H9 (cell line): ENCODE data around the gene RITA1. TPM values are rescaled to one million over a fixed set of nuclear protein-coding genes. Genes with fewer than 3 reads are reported as not detected.

Experiments
- DNase-seq: peaks from one replicate; pipeline ENCODE4 v3.0.0-alpha.2; 2017
- H2AFZ ChIP-seq: one replicate; pipeline ENCODE4 v1.6.1; 2013; ENCODE audit warnings: mild to moderate bottlenecking, low read length, control low read depth, moderate library complexity
- H2AK5ac ChIP-seq: 2 replicates; pipeline ENCODE4 v1.6.1; 2013; ENCODE audit warnings: low read length, control low read depth, mixed read lengths; ENCODE audit not compliant: insufficient read length
- H2BK120ac ChIP-seq: one replicate; pipeline ENCODE4 v1.6.1; 2013; ENCODE audit warnings: low read depth, mild to moderate bottlenecking, low read length, control low read depth, inconsistent platforms; ENCODE audit not compliant: poor library complexity, severe bottlenecking
- H2BK12ac ChIP-seq: 2 replicates; pipeline ENCODE4 v1.6.1; 2013; ENCODE audit warnings: low read length, control low read depth, mixed read lengths, low read depth; ENCODE audit not compliant: insufficient read length
- H2BK15ac ChIP-seq: 2 replicates; pipeline ENCODE4 v1.6.1; 2013; ENCODE audit warnings: low read depth, low read length, control low read depth
- H2BK20ac ChIP-seq: one replicate; pipeline ENCODE4 v1.6.1; 2013; ENCODE audit warnings: low read depth, mild to moderate bottlenecking, low read length, control low read depth, inconsistent platforms; ENCODE audit not compliant: poor library complexity, severe bottlenecking
- H2BK5ac ChIP-seq: 2 replicates; pipeline ENCODE4 v1.6.1; 2013; ENCODE audit warnings: low read length, control low read depth, mixed read lengths; ENCODE audit not compliant: insufficient read length
- H3K14ac ChIP-seq: 2 replicates; pipeline ENCODE4 v1.6.1; 2013; ENCODE audit warnings: low read length, control low read depth; ENCODE audit not compliant: insufficient read depth
- H3K18ac ChIP-seq: 2 replicates; pipeline ENCODE4 v1.6.1; 2013; ENCODE audit warnings: low read depth, mild to moderate bottlenecking, mixed read lengths, low read length, control low read depth; ENCODE audit not compliant: insufficient read length
- H3K23ac ChIP-seq: 2 replicates; pipeline ENCODE4 v1.6.1; 2013; ENCODE audit warnings: low read length, control low read depth, mixed read lengths, low read depth; ENCODE audit not compliant: insufficient read length
- H3K23me2 ChIP-seq: 2 replicates; pipeline ENCODE4 v1.6.1; 2013; ENCODE audit warnings: low read depth, mild to moderate bottlenecking, mixed read lengths, low read length, control low read depth; ENCODE audit not compliant: insufficient read length, poor library complexity, severe bottlenecking
- H3K27ac ChIP-seq: 2 replicates; pipeline ENCODE4 v1.5.1; 2013; ENCODE audit warnings: low read length, control low read depth, mixed read lengths, low read depth; ENCODE audit not compliant: insufficient read length
- H3K27me3 ChIP-seq: 2 replicates; pipeline ENCODE4 v1.6.1; 2013; ENCODE audit warnings: low read length, control low read depth, inconsistent platforms; ENCODE audit not compliant: insufficient read depth
- H3K4ac ChIP-seq: 2 replicates; pipeline ENCODE4 v1.6.1; 2013; ENCODE audit warnings: low read depth, mild to moderate bottlenecking, control low read depth, inconsistent platforms, low read length, moderate library complexity
- H3K4me1 ChIP-seq: 2 replicates; pipeline ENCODE4 v1.6.1; 2013; ENCODE audit warnings: low read length, control low read depth, inconsistent platforms; ENCODE audit not compliant: insufficient read depth
- H3K4me2 ChIP-seq: 2 replicates; pipeline ENCODE4 v1.6.1; 2013; ENCODE audit warnings: low read length, control low read depth, mixed read lengths; ENCODE audit not compliant: insufficient read length, insufficient read depth
- H3K56ac ChIP-seq: 2 replicates; pipeline ENCODE4 v1.6.1; 2013; ENCODE audit warnings: low read depth, mild to moderate bottlenecking, mixed read lengths, low read length, control low read depth; ENCODE audit not compliant: insufficient read length
- H3K79me1 ChIP-seq: 2 replicates; pipeline ENCODE4 v1.6.1; 2013; ENCODE audit warnings: low read depth, mild to moderate bottlenecking, moderate library complexity, low read length, control low read depth, inconsistent platforms; ENCODE audit not compliant: insufficient read depth, poor library complexity, severe bottlenecking
- H3K79me2 ChIP-seq: 2 replicates; pipeline ENCODE4 v1.6.1; 2013; ENCODE audit warnings: low read length, control low read depth, inconsistent platforms; ENCODE audit not compliant: insufficient read depth
- H3K9ac ChIP-seq: 2 replicates; pipeline ENCODE4 v1.6.1; 2013; ENCODE audit warnings: low read length, control low read depth, mixed read lengths; ENCODE audit not compliant: insufficient read length; ENCODE audit errors: extremely low read depth
- H3K9me3 ChIP-seq: one replicate; pipeline ENCODE4 v1.6.1; 2013; ENCODE audit warnings: low read depth, low read length, inconsistent platforms; ENCODE audit not compliant: control insufficient read depth
- H3T11ph ChIP-seq: one replicate; pipeline ENCODE4 v1.6.1; 2013; ENCODE audit warnings: mild to moderate bottlenecking, low read length, control low read depth, inconsistent platforms
- H4K20me1 ChIP-seq: one replicate; pipeline ENCODE4 v1.6.1; 2013; ENCODE audit not compliant: control insufficient read depth, insufficient read length, insufficient read depth
- H4K5ac ChIP-seq: 2 replicates; pipeline ENCODE4 v1.6.1; 2013; ENCODE audit warnings: low read depth, mild to moderate bottlenecking, mixed read lengths, low read length, control low read depth; ENCODE audit not compliant: insufficient read length
- H4K8ac ChIP-seq: replicated peaks from 2 replicates; pipeline ENCODE4 v1.6.1; 2013; ENCODE audit warnings: low read length, control low read depth, mixed read lengths, low read depth; ENCODE audit not compliant: insufficient read length
- H4K91ac ChIP-seq: 2 replicates; pipeline ENCODE4 v1.6.1; 2013; ENCODE audit warnings: low read depth, mild to moderate bottlenecking, moderate library complexity, mixed read lengths, low read length, control low read depth; ENCODE audit not compliant: insufficient read length
- H3K27ac Mint-ChIP-seq, 3 experiments: 2 replicates in 2 of 3; 3 replicates in 1 of 3; pipeline ENCODE4 v1.8.0; 2020 to 2021; ENCODE audit warnings: mixed read lengths in 3 of 3, mild to moderate bottlenecking in 1 of 3, moderate library complexity in 1 of 3
- H3K27me3 Mint-ChIP-seq: 2 replicates; pipeline ENCODE4 v1.8.0; 2021; ENCODE audit warnings: low read depth, mild to moderate bottlenecking, moderate library complexity, mixed read lengths
- H3K36me3 Mint-ChIP-seq, 3 experiments: 2 replicates in 2 of 3; 3 replicates in 1 of 3; pipeline ENCODE4 v1.8.0; 2020 to 2021; ENCODE audit warnings: low read depth in 3 of 3, mixed read lengths in 3 of 3; ENCODE audit not compliant: insufficient read depth in 1 of 3
- H3K4me1 Mint-ChIP-seq, 2 experiments: 2 replicates each; pipeline ENCODE4 v1.8.0; 2020; ENCODE audit warnings: mixed read lengths in 2 of 2
- H3K4me3 Mint-ChIP-seq, 2 experiments: 2 replicates in 1 of 2; 3 replicates in 1 of 2; pipeline ENCODE4 v1.8.0; 2020 to 2021; ENCODE audit warnings: mild to moderate bottlenecking in 2 of 2, mixed read lengths in 2 of 2, moderate library complexity in 1 of 2
- H3K9me3 Mint-ChIP-seq, 2 experiments: 2 replicates in 1 of 2; 3 replicates in 1 of 2; pipeline ENCODE4 v1.8.0; 2020; ENCODE audit warnings: mild to moderate bottlenecking in 2 of 2, mixed read lengths in 2 of 2, moderate library complexity in 1 of 2
- WGBS: extraction: QIAGEN DNeasy Blood & Tissue Kit; methylation state at CpG from one replicate; pipeline ENCODE4 v1.1.7; 2013; ENCODE audit warnings: missing lambda C conversion rate, low lambda C conversion rate, mixed read lengths; ENCODE audit not compliant: insufficient read length; ENCODE audit errors: extremely low coverage; 5-methylcytosine and 5-hydroxymethylcytosine counted together
- total RNA-seq: library from RNA; stranded (reverse); gene quantifications from 2 replicates; pipeline ENCODE4 v1.2.1, GENCODE V29; 2021
- TF ChIP-seq, protein P1 (sequence below): fragments of 200-600 bp; sonication (generic); conservative IDR thresholded peaks from 3 replicates; pipeline ENCODE4 v1.8.0; 2021; ENCODE audit warnings: antibody characterized with exemption, mild to moderate bottlenecking

Gene RITA1
- total RNA-seq, 1 experiment from 2014 or later = 26.1 TPM

GRCh38 chr12:113142886-113143332, 42.6 kb upstream of the RITA1 start:
- Mint-ChIP-seq H3K4me3 (no peak overlapping the region; a peak in 1 of 5 replicates), H3K9me3 (peaks cover 6% of the 10 kb centered on the region in 2 experiments; a peak in 4 of 5 replicates), H3K27ac (no peak overlapping the region), H3K27me3 (peaks cover 2% of the 10 kb centered on the region; the same call in 1 of the 2 replicates), H3K36me3 (no peaks in the 10 kb centered on the region; a peak in 3 of 7 replicates), H3K4me1 (peaks cover 6 to 13% of the 10 kb centered on the region in 2 experiments; a peak in 3 of 4 replicates)
- Histone ChIP-seq H4K8ac (no peak overlapping the region), H3K9ac (no peak overlapping the region), H3K79me1 (no peaks in the 10 kb centered on the region), H3K27ac (no peak overlapping the region), H2BK15ac (no peak overlapping the region), H3K56ac (no peak overlapping the region), H2BK12ac (no peak overlapping the region), H2BK5ac (no peak overlapping the region), H3K14ac (no peak overlapping the region), H3K9me3 (no peaks in the 10 kb centered on the region), H2AK5ac (no peak overlapping the region), H3K4me2 (no peak overlapping the region), H2AFZ (no peak overlapping the region), H3K23me2 (no peaks in the 10 kb centered on the region), H4K91ac (no peak overlapping the region), H2BK20ac (no peak overlapping the region), H3K79me2 (no peaks in the 10 kb centered on the region), H3K23ac (no peak overlapping the region), H3K27me3 (no peaks in the 10 kb centered on the region), H3K4ac (no peak overlapping the region), H4K5ac (no peak overlapping the region), H3K4me1 (peaks cover 2% of the 10 kb centered on the region; the same call in 1 of the 2 replicates), H2BK120ac (no peak overlapping the region), H4K20me1 (no peaks in the 10 kb centered on the region), H3T11ph (no peak overlapping the region), H3K18ac (no peak overlapping the region)
- DNase-seq = no peak
- WGBS = no CpG with 5 or more reads among the region's 5 CpGs
- TF ChIP-seq, protein P1, sequence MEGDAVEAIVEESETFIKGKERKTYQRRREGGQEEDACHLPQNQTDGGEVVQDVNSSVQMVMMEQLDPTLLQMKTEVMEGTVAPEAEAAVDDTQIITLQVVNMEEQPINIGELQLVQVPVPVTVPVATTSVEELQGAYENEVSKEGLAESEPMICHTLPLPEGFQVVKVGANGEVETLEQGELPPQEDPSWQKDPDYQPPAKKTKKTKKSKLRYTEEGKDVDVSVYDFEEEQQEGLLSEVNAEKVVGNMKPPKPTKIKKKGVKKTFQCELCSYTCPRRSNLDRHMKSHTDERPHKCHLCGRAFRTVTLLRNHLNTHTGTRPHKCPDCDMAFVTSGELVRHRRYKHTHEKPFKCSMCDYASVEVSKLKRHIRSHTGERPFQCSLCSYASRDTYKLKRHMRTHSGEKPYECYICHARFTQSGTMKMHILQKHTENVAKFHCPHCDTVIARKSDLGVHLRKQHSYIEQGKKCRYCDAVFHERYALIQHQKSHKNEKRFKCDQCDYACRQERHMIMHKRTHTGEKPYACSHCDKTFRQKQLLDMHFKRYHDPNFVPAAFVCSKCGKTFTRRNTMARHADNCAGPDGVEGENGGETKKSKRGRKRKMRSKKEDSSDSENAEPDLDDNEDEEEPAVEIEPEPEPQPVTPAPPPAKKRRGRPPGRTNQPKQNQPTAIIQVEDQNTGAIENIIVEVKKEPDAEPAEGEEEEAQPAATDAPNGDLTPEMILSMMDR = no peak
